ENCODE results near the gene PRKRA.
A peak's percentile ranks its signal among the peaks of the same experiment; 100 is the strongest.

PRKRA gene

DNA sequence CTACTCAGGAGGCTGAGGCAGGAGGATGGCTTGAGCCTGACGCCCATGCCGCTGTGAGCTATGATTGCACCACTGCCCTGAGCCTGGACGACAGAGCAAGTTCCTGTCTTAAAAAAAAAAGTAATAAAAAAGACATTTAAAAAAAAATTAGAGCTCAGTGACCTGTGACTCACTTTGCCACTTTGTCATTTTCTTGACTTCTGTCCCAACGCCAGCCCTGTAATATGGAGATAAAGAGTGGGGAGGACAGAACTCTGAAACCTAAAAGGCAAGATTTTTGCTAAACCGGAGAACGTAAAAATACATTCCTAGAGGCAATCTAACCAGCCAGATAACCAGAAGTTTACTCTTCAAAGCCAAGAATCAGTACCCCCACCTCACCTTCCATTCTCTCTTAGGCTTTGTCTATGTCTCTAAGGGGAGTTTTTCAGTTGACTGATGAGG lies 49.0 kb downstream of the PRKRA start:
- no peak for TF ChIP-seq CTCF (IDR thresholded peaks at IDR 0.05; ENCODE audit: insufficient read depth, missing control alignments)
- no peak for FAIRE-seq

DNA sequence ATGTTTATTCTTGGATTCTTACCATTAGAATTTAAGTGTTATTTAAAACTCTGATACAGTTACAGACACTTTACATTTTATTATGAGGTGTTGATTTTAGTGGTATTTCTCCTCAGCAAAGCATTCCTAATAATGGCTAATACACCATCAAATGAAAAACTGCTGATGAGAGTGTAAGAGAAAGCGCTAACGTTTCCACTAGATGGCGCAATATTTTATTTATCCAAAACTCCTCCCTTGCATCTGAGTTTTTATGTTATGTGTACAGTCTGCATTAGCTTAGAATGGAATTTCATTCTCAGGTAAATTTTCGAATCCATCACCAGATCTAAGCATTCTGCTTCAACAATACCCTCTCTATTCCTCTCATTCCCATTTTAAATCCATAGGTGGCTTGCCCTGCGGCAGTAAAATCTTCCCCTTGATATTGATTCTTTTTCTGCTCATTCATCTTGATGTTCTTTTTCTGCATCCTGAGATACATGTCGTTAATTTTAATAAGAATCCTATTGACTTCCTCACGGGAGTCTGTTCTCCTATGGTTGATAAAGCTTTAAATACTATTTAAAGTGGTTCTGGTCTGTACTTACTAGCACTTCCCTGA lies 53.9 kb downstream of the PRKRA start:
- DNase-seq (ENCODE audit: insufficient read length, low spot score) = no peak
- peak; percentile 92 for FAIRE-seq
- TF ChIP-seq CTCF (IDR thresholded peaks at IDR 0.05; ENCODE audit: insufficient read depth, missing control alignments) = peak; percentile 63

More for the DNA sequence above, 49.0 kb downstream of the PRKRA start:
- DNase-seq (ENCODE audit: insufficient read length, low spot score) = no peak

GRCh38 chr2:178395941-178396570 lies 54.9 kb downstream of the PRKRA start:
- peak; percentile 98 for FAIRE-seq
- no peak for TF ChIP-seq CTCF (IDR thresholded peaks at IDR 0.05; ENCODE audit: insufficient read depth, missing control alignments)
- DNase-seq (ENCODE audit: insufficient read length, low spot score) = no peak

DNA sequence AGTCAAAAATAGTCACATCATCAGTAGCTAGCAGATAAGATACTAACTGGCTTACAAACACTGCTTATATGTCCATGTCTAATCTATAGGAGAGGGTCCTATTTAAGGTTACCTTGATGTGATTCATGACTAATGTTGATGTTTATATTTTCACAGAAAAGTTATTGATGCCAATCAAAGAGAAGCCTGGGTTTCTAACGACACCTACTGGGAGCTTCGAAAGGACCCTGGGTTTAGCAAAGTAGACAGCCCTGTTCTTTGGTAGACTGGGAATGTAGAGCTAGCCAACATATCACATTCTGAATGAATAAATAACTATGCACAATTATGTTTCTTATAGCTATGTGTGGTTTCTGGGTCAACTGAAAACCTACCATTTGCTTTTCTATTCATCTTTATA lies 55.7 kb downstream of the PRKRA start:
- no peak for TF ChIP-seq CTCF (IDR thresholded peaks at IDR 0.05; ENCODE audit: insufficient read depth, missing control alignments)
- no peak for DNase-seq (ENCODE audit: insufficient read length, low spot score)
- FAIRE-seq = no peak

DNA sequence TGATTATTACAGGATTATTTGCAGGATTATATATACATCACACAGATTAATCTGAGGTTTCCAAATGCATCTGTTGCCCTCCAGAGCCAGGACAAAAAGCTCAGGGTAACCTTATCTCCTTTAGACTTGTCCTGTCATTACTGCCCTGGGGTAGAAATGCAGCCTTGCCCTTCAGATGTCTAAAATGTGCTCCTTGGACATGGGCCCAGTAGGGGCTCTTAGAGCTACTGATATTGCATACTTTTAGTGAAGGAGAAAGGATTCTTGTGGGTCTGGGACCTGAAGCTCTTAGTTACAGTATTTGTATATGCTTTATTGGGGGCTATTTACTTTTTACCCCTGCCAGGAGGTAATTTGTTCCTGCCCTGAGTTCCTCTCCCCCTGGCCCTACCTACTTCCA lies 56.1 kb downstream of the PRKRA start:
- DNase-seq (ENCODE audit: insufficient read length, low spot score) (no peak), FAIRE-seq (peak; percentile 99)
- TF ChIP-seq CTCF (IDR thresholded peaks at IDR 0.05; ENCODE audit: insufficient read depth, missing control alignments) = no peak

GRCh38 chr2:178392215-178392614 lies 58.8 kb downstream of the PRKRA start:
- no peak for DNase-seq (ENCODE audit: insufficient read length, low spot score)
- no peak for TF ChIP-seq CTCF (IDR thresholded peaks at IDR 0.05; ENCODE audit: insufficient read depth, missing control alignments)
- peak; percentile 51 for FAIRE-seq

- no peak for FAIRE-seq
- DNase-seq (ENCODE audit: insufficient read length, low spot score) = no peak
- no peak for TF ChIP-seq CTCF (IDR thresholded peaks at IDR 0.05; ENCODE audit: insufficient read depth, missing control alignments)
Observed at GRCh38 chr2:178391701-178392100, 59.3 kb downstream of the PRKRA start.
